Measurements from ENCODE around the gene TFF3.

Gene TFF3

DNA sequence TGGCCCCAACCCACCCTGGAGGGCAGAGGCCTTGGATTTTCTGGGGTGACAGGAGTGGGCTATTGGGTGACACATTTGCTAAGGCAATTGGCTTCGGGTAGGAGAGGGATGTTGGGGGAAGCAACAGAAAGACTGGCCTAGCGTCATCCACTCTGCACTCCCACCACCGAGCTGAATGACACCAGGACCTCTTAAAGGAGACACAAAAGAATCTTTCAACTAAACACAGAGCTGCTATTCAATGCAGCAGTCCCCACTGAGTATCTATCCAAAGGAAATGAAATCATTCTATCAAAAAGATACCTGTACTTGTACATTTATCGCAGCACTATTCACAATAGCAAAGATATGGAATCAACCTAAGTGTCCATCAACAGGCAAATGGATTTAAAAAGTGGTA is 29.4 kb upstream of the TFF3 start:
- H3K79me2 ChIP-seq (ENCODE audit: insufficient read depth, low read length), result no peaks in the 10 kb centered on the region
- no peaks in the 10 kb centered on the region for H3K36me3 ChIP-seq (ENCODE audit: low read length)
- no peak overlapping the region for H3K27ac ChIP-seq (ENCODE audit: low read depth, low read length)
- H4K20me1 ChIP-seq (ENCODE audit: low read depth, low read length), result no peaks in the 10 kb centered on the region
- H2AFZ ChIP-seq (ENCODE audit: low read depth, low read length, severe bottlenecking), result no peak overlapping the region
- no peaks in the 10 kb centered on the region for H3K9me2 ChIP-seq (replicated peaks; ENCODE audit: insufficient read depth, low read length)
- TF ChIP-seq, protein P1, sequence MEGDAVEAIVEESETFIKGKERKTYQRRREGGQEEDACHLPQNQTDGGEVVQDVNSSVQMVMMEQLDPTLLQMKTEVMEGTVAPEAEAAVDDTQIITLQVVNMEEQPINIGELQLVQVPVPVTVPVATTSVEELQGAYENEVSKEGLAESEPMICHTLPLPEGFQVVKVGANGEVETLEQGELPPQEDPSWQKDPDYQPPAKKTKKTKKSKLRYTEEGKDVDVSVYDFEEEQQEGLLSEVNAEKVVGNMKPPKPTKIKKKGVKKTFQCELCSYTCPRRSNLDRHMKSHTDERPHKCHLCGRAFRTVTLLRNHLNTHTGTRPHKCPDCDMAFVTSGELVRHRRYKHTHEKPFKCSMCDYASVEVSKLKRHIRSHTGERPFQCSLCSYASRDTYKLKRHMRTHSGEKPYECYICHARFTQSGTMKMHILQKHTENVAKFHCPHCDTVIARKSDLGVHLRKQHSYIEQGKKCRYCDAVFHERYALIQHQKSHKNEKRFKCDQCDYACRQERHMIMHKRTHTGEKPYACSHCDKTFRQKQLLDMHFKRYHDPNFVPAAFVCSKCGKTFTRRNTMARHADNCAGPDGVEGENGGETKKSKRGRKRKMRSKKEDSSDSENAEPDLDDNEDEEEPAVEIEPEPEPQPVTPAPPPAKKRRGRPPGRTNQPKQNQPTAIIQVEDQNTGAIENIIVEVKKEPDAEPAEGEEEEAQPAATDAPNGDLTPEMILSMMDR (IDR thresholded peaks at IDR 0.05; ENCODE audit: insufficient read depth, low read length, poor library complexity, severe bottlenecking), result no peak
- TF ChIP-seq EZH2phosphoT487 (conservative IDR thresholded peaks at IDR 0.05; ENCODE audit: low read length), result no peak
- no peak overlapping the region for H3K4me3 ChIP-seq (ENCODE audit: insufficient read depth, low read length, poor library complexity, severe bottlenecking)
- H3K27me3 ChIP-seq (ENCODE audit: low read length), result no peaks in the 10 kb centered on the region
- no peaks in the 10 kb centered on the region for H3K9me3 ChIP-seq (ENCODE audit: insufficient read depth, low read length)
- no peak overlapping the region for H3K4me2 ChIP-seq (ENCODE audit: low read depth, low read length, poor library complexity, severe bottlenecking)
- H3K9ac ChIP-seq (ENCODE audit: low read length), result no peak overlapping the region
- H3F3A ChIP-seq (ENCODE audit: insufficient read depth), result no peaks in the 10 kb centered on the region

DNA sequence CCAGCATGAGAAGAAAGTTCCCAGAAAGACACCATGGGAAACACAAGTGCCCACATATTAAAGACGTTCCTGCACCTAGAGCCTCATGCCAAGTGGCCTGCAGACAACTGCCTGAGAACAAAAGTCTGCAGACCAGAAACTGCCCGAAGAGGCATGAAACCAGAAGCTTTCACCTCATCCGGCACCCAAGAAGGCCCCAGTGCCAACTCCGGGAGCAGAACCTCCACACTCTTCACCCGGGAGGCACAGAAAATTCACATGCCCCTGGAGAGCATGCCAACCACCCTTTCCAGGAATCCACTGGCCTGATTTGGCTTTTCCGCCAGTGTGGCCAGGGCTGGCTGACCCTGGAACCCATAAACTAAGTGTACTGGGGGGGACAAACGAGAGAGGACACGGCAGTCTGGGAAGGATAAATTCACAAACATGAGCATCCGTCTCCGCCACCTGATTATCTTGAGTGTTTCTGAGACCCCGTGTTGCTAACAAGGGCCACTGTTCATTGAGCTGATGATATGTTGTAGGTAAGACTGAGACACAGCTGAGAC is 28.8 kb upstream of the TFF3 start:
- no peak overlapping the region for H3K4me2 ChIP-seq (ENCODE audit: low read depth, low read length, poor library complexity, severe bottlenecking)
- no peaks in the 10 kb centered on the region for H3F3A ChIP-seq (ENCODE audit: insufficient read depth)
- H3K36me3 ChIP-seq (ENCODE audit: low read length), result no peaks in the 10 kb centered on the region
- TF ChIP-seq, protein P1 (IDR thresholded peaks at IDR 0.05; ENCODE audit: insufficient read depth, low read length, poor library complexity, severe bottlenecking), result no peak
- no peak for TF ChIP-seq EZH2phosphoT487 (conservative IDR thresholded peaks at IDR 0.05; ENCODE audit: low read length)
- H3K27me3 ChIP-seq (ENCODE audit: low read length), result no peaks in the 10 kb centered on the region
- no peak overlapping the region for H3K9ac ChIP-seq (ENCODE audit: low read length)
- no peak overlapping the region for H3K27ac ChIP-seq (ENCODE audit: low read depth, low read length)
- no peaks in the 10 kb centered on the region for H4K20me1 ChIP-seq (ENCODE audit: low read depth, low read length)
- no peak overlapping the region for H3K4me3 ChIP-seq (ENCODE audit: insufficient read depth, low read length, poor library complexity, severe bottlenecking)
- H3K79me2 ChIP-seq (ENCODE audit: insufficient read depth, low read length), result no peaks in the 10 kb centered on the region
- H2AFZ ChIP-seq (ENCODE audit: low read depth, low read length, severe bottlenecking), result no peak overlapping the region
- no peaks in the 10 kb centered on the region for H3K9me3 ChIP-seq (ENCODE audit: insufficient read depth, low read length)
- no peaks in the 10 kb centered on the region for H3K9me2 ChIP-seq (replicated peaks; ENCODE audit: insufficient read depth, low read length)

DNA sequence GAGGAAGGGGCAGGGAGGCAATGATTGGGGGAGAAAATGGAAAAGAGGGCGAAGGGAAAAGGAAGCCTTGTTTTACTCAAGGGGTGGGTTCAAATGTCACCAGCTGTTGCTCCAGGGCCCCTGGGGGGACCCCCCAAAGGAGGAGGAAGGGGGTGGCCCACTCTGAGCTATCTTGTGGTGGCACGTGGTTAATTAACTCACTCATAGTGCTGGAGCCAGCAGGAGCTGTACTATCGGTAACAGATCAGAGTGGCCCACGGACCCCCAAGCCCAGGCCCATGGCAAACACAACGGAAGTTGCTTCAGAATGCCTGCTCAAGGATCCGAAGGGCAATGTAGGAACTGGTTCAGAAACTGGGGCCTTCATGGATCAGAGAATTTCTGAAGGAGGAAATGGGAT is 28.3 kb upstream of the TFF3 start:
- H3K9me3 ChIP-seq (ENCODE audit: insufficient read depth, low read length), result no peaks in the 10 kb centered on the region
- no peaks in the 10 kb centered on the region for H3K79me2 ChIP-seq (ENCODE audit: insufficient read depth, low read length)
- H3K36me3 ChIP-seq (ENCODE audit: low read length), result no peaks in the 10 kb centered on the region
- H3K9me2 ChIP-seq (replicated peaks; ENCODE audit: insufficient read depth, low read length), result no peaks in the 10 kb centered on the region
- no peaks in the 10 kb centered on the region for H3F3A ChIP-seq (ENCODE audit: insufficient read depth)
- H3K4me2 ChIP-seq (ENCODE audit: low read depth, low read length, poor library complexity, severe bottlenecking), result no peak overlapping the region
- H2AFZ ChIP-seq (ENCODE audit: low read depth, low read length, severe bottlenecking), result no peak overlapping the region
- no peak overlapping the region for H3K9ac ChIP-seq (ENCODE audit: low read length)
- H3K27me3 ChIP-seq (ENCODE audit: low read length), result no peaks in the 10 kb centered on the region
- TF ChIP-seq EZH2phosphoT487 (conservative IDR thresholded peaks at IDR 0.05; ENCODE audit: low read length), result no peak
- TF ChIP-seq, protein P1 (IDR thresholded peaks at IDR 0.05; ENCODE audit: insufficient read depth, low read length, poor library complexity, severe bottlenecking), result no peak
- no peaks in the 10 kb centered on the region for H4K20me1 ChIP-seq (ENCODE audit: low read depth, low read length)
- H3K27ac ChIP-seq (ENCODE audit: low read depth, low read length), result no peak overlapping the region
- no peak overlapping the region for H3K4me3 ChIP-seq (ENCODE audit: insufficient read depth, low read length, poor library complexity, severe bottlenecking)

All from SU-DHL-6 (cell line).